Hematopoietic multipotent progenitor cell (in vitro differentiated cells): Measurements from ENCODE around the gene MICAL3. TPM values are rescaled to one million over a fixed set of nuclear protein-coding genes. Genes with fewer than 3 reads are reported as not detected.

Source experiments
- DNase-seq, 3 donors: peaks; one replicate each; pipeline ENCODE4 v3.0.0-alpha.2; 2011 to 2015; ENCODE audit warnings: low read depth in 2 of 3, low spot score in 2 of 3
- total RNA-seq: library from RNA; depleted of rRNA; stranded (reverse); fragments of >200 nt; gene quantifications from one replicate; pipeline ENCODE4 v1.2.3, GENCODE V29; 2012

The MICAL3 gene
- total RNA-seq, 1 donor: 15.9 TPM

DNA sequence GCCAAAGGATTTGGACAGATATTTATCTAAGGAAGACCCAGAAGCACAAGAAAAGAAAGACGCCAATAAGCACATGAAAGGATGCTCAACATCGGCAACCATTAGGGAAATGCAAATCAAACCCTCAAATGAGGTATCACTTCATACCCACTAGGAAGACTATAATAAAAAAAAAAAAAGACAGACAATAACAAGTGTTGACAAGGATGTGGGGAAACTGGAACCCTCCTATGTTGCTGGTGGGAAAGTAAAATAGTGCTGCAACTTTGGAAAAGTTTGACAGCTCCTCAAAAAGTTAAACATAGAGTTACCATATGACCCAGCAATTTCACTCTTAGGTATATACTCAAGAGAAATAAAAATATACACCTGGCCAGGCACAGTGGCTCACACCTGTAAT lies 47.0 kb downstream of the MICAL3 start:
- DNase-seq: no peak

DNA sequence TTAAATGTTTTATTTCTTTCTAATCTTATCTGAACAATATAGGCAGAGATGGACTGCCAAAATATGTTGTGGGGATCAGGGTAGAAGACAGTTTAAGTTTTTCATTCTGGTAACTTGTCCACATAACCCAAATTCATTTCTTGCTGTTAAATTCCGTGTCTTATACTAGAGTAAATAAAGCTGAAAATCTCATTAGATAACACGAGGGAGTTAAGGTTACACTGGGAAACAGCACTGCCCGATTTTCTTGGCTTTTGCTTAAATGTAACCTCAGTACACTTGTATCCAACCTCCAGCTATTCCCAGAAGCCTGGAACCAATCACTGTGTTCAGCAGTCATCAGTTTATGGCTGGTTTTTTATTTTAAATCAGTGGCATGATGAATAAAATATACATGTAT lies 48.2 kb downstream of the MICAL3 start:
- no peak for DNase-seq

- peak in 1 of 3 donors; percentile 15 for DNase-seq
Measured at GRCh38 chr22:17974703-17975372, 49.5 kb downstream of the MICAL3 start.

DNA sequence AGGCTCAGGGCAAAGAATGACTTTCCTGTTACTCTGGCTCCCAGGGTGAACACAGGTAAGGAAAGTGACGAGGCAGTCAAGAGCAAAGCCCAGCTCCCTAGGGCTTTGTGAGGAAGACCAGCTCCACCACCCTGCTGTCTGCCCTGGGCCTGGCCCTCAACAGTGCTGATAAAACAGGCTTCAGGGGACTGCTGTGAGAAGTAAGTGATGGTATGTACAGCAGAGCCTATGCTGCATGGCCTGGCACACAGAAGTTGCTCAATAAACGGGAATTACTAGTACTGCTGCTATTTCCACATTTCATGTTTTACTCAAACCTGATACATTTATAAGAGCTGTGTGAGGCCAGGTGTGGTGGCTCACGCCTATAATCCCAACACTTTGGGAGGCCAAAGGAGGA lies 50.3 kb downstream of the MICAL3 start:
- DNase-seq: no peak

GRCh38 chr22:17973217-17973616 lies 51.1 kb downstream of the MICAL3 start:
- no peak for DNase-seq

DNA sequence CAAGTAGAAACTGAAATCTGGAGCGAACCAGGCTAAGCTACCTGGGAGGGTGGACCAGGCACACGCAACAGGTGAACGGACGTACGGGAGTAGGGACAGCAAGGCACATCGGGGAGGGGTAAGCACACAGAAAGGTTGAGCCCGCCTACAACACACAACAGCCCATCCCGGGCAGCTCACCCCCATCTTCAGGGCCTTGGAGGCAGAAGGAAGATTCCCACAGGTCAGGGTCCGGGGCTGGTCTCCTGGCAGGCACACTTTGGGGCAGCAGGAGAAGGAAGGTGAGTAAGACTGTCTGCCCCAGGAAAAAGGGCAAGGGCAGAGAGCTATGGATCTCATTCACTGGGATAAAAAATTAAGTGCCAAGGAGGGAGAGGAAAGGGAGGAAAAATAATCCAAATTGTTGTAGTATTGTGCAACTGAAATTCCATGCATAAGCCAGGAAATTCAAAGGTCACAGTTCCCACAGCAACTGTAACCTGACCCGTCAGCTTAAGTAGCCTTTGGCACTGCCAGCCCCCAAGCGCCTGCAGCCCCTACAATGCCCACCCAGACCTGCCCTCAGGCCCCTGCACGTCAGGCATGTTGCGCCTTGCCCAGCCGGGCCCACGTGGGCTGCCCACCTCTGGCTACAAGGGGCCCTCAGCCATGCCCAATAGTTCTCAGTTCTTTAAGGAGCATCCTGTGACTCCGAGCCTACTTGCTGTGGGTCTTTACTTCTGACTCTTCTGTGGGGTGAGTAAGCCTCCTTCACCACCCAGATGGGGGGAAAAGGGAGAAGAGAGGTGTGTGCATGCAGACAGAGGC lies 51.8 kb downstream of the MICAL3 start:
- no peak for DNase-seq

GRCh38 chr22:17971711-17972110 lies 52.6 kb downstream of the MICAL3 start:
- DNase-seq: no peak

GRCh38 chr22:17970201-17970708 lies 54.1 kb downstream of the MICAL3 start:
- no peak for DNase-seq

DNA sequence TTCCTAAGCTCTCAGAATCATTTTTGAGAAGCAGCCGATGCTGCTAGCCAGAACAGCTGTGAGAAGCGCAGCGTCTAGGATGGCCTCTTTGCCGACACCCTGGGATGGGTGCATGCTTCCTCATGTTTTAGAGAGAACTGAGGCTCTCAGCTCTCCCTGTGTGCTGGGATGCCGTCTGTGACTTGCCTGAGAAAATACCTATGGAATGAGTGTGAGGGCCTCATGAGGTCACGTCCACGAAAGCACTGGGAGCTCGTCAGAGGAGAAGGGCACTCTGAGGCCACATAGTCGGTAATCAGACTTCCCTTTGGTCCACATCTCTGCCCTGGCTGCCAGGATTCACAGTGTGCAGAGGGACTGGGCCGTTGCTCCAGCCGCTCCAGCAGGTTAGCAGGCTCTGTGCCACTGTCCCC lies 54.7 kb downstream of the MICAL3 start:
- no peak for DNase-seq

DNA sequence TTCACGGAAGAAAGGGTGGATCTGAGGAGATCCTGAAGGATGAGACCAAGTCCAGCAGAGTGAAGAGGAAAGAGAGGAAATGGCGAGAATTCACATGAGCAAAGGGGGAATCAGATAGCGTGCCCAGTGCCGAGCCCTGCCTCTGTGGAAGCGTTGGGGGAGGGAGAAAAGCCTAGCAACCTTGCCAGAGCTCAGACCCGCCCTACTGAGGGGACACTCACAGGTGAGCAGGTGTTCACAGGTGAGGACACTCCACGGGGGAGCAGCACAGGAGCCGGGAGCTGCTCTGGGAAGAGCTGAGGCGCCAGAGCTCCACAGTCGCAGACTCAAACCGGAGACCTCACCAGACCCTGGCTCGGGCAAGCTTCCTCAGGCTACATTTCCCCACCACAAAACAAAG lies 56.2 kb downstream of the MICAL3 start:
- DNase-seq: no peak

DNA sequence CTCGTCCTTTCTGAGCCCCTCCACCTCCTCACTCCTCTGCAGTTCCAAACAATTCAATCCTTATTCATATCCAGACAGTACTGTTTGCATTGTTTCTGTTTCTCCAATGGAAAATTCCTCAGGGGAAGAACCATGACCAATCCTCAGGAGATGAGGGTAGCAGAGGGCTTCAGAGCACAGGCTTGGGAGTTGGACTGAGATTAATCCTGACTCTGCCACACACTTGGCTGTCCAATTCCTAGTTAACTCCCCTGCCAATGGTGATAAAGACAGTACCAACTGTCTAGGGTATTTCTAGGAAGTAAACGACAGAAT lies 58.0 kb downstream of the MICAL3 start:
- DNase-seq: no peak

DNA sequence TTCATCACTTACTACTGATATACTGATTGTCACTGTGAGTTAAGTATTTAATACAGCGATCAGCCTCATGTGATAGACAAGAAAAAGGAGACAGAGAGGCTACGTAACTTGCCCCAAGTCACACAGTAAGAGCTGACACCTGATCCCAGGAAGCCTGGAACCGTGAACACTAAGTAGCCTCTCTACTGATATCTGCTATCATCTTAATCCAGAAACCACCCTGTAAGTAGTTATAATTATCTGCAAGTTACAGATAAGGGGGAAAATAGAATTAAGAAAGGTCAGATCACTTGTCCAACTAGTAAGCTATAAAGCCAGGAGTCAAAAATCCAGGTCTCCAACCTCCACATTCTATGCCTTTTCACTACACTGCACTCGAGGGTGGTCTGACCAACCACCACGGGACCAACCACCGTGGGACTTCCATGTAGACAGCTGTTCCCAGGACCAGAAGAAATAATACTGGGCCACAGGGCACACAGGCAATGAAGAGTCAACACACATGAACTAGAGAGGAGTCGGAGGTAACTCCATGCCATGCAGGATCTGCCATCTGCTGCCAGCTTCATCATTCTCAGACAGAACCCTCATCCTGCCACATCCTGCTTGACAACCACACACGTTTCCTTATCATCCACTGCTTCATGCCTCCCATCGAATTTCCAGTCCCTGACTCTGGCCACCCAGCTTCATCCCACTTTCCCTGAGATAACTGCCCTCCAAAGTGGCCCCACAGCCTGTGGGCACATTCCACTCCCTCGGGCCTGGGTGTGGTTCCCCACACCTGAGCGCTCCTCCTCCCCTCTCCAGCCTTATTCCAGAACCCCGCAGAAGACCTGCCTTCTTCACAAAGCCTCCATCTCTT lies 58.6 kb downstream of the MICAL3 start:
- peak in 1 of 3 donors; percentile 14 for DNase-seq

- DNase-seq: no peak
Measured at GRCh38 chr22:17964643-17965042, 59.7 kb downstream of the MICAL3 start.

DNA sequence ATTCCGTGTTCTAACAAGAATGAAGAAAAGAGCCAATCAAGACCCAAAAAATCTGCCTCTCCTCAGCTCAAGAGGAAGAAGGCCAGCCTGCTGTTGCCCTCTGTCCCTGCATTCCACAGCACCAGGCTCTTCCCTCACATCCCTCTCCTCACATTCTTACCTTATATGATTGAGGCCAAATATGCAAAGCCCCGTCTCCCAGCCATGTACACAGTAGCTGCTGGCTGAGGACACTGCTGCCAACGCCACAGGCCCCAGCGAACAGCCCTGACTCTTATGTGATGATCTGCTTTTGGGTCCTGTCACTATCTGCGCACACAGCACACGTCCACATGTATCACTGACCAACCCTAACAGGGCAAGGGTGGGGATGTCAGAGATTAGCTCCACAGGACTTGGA lies 60.2 kb downstream of the MICAL3 start:
- DNase-seq: no peak

- DNase-seq: no peak
Measured at GRCh38 chr22:17963015-17963414, 61.3 kb downstream of the MICAL3 start.

DNA sequence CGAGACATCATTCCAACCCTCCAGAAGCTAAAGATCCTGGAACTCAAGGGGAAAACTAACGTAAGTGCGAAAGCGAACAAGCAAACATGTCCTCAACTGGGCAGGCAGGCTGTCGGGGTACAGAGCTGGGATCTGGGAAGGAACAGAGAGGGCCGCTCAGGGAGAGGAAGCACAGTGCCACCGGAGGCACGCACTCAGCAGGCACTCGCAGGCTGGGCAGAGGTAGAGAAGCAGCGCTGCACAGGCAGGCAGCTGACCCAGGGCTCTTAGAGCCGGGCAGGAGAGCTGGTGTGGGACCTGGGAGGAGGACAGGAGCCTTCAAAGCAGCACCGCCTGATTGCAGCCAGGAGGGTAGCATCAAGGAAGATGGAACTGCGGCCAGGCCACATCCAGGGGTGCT lies 62.2 kb downstream of the MICAL3 start:
- no peak for DNase-seq

DNA sequence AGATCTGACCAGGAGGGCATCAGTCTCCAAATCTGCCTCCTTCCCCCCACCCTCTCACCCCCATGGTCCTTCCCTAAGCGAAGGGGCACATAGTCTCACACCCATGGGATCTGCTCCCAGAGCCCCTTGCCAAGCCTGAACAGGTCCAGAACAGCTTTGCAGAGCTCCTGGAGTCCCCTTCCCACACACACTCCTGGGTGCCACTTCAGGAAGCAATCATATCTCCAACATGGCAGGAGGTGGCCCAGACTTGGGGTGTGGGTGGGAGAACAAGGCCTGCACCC lies 63.0 kb downstream of the MICAL3 start:
- no peak for DNase-seq

DNA sequence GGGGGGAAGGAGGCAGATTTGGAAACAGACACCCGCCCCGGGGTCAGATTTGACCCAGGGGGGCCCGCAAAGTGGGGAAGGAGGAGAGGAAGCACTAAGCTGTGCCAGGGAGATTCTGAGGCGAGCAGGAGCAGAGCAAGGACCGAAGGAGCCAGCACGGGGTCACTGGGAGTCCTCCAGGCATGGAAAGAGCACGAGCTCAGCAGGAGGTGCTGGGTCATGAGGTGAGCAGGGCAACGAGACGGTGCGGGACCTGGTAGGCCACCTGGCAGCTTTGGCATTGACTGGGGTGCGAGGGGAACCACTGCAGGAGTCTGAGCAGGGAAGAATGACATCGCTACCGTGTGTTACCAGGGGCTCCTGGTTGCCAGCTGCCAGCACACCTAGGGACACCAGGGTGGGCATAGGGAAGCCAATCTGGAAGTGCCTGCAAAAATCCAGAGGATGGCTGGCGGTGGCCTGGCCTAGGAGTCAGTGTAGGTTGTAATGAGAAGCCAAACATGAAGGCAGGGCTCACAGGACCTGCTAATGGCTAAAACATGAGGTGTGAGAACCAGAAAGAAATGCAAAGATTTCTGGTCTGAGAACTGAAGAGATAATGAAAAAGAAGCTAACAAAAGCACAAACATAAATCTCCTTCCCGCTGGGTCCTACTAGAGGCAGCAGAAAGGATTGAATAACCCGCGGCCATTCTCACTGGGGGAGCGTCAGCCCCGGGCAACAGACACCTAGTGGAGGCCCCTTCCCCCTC lies 63.5 kb downstream of the MICAL3 start:
- DNase-seq: no peak

DNA sequence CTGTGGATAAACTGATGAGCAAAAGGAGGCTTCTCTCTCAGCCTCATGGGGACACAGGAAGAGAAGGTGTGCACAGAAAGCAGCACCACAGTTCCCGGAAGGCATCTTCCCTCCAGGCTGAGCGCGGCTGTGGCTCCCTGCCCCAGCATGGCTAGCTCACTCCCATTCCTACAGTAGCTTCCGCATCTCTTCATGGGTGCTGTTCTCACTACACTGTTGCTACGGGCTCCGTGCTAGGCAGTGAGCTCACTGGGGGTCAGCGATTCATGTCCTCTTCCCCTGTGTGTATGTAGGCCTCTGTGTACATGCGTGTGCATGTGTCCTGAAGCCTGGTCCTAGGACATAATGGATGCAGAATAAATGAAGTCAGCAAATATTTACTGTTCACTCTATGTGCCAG lies 64.3 kb downstream of the MICAL3 start:
- no peak for DNase-seq

DNA sequence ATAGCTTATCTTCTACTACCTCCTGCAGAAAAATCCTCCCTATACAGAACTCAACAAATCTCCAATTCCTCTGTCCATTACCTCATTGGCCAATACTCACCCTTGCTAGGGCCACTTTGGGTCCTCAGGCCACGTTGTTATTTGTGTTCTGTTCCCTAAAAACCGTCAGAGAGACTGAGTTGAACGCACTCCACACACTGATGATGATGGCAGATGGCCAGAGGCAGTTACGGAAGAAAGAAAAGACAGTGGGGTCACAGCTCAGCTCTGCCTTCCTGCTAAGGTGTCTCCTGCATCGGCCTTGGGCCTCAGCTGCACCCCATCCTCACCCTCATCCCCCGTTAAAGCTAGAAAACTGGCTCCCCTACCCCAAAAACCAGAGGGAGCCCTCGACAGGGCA lies 66.2 kb downstream of the MICAL3 start:
- no peak for DNase-seq

- DNase-seq: no peak
Measured at GRCh38 chr22:17957693-17958092, 66.7 kb downstream of the MICAL3 start.
